GM12875 (cell line): Measurements from ENCODE around the gene SPRED1.

Source experiments
- H3K4me3 ChIP-seq: one replicate; pipeline ENCODE4 v1.5.1; 2011; ENCODE audit warnings: low read depth, low read length, control low read depth
- TF ChIP-seq, protein P1 (sequence below): IDR thresholded peaks from 2 replicates; pipeline ENCODE4 v1.5.1; 2011; ENCODE audit warnings: low read depth, mild to moderate bottlenecking, control low read depth, inconsistent platforms, low read length, moderate library complexity, borderline replicate concordance; ENCODE audit not compliant: insufficient read depth

Gene SPRED1

DNA sequence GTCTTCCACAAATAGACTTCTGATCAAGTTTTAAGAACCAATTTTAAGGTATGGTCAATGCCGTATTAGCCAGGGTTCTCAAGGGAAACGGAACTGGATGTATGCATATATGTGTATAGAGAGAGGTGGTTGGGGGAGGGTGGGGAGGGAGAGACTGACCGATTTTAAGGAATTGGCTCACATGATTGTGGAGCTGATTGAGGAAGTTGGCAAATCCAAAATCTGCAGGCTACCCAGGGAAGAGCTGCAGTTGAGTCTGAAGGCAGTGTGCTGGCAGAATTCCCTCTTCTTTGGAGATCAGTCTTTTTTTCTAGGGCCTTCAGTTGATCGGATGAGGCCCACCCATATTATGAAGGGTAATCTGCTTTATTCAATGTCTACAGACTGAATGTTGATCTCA lies 40.8 kb upstream of the SPRED1 start:
- no peak overlapping the region for H3K4me3 ChIP-seq
- TF ChIP-seq, protein P1, sequence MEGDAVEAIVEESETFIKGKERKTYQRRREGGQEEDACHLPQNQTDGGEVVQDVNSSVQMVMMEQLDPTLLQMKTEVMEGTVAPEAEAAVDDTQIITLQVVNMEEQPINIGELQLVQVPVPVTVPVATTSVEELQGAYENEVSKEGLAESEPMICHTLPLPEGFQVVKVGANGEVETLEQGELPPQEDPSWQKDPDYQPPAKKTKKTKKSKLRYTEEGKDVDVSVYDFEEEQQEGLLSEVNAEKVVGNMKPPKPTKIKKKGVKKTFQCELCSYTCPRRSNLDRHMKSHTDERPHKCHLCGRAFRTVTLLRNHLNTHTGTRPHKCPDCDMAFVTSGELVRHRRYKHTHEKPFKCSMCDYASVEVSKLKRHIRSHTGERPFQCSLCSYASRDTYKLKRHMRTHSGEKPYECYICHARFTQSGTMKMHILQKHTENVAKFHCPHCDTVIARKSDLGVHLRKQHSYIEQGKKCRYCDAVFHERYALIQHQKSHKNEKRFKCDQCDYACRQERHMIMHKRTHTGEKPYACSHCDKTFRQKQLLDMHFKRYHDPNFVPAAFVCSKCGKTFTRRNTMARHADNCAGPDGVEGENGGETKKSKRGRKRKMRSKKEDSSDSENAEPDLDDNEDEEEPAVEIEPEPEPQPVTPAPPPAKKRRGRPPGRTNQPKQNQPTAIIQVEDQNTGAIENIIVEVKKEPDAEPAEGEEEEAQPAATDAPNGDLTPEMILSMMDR: no peak

DNA sequence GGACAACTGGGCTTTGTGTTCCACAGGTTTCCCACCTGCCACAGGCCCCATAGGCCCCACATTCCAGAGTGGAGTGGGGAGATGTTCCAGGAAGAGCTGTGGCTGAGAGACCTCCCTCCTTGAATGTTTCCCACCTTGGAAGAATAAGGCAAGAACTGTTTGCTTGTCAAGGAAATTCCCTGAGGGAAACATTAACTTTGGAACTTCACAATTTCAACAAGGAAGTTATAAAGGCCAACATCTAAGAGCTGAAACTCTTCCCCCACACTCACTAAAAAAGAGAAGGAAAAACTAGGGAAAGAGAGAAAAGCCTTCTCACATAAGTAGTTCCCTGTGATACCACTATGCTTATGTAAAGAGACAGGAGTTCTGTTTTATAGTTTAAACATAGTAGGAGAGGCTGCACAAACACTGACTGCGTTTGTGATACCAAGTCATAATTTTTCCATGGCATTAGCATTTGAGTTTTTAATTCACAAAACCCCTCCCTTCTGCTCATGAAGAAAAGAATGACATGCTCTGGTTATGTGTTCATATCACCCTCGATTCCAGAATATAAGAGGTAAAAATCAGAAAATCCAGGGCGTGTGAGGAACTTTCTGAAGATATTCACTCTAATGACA lies 39.8 kb upstream of the SPRED1 start:
- TF ChIP-seq, protein P1: no peak
- no peak overlapping the region for H3K4me3 ChIP-seq

DNA sequence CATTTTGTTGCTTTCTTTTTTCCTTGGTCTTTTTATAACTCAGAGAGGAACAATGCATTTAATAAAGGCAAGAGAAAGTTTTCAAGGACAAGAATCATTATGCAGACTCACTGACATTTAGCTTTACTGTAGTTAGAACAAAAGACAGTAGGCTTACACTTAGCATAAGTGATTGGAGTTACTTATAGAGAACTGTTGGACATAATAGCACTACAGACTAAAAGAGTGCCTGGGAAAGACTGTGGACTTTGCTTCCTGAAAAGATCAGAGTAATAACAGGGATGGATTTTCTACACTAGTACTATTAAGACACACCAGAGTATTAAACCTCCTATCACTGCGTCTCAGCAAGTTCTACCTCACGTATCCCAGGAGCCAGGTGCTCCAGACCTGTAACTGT lies 39.3 kb upstream of the SPRED1 start:
- TF ChIP-seq, protein P1: no peak
- no peak overlapping the region for H3K4me3 ChIP-seq

DNA sequence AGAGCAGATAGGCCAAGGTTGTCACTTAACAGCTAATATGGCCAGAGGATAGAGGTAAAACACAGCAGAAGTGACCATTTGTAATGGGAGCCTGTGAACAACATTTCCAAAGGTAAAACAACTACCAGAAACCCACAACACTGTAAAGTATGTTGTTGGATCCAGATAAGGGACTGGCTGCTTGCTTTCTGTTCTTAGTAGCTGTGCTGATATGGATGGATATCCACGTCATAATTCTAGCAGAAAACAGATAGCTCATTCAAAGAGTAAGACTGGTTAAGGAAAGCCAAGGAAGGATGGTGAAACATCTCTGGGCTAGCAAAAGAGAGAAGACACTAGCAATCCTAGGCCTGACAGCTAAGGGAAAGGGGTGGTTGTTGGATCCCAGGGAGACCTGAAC lies 36.9 kb upstream of the SPRED1 start:
- no peak overlapping the region for H3K4me3 ChIP-seq
- TF ChIP-seq, protein P1: no peak

DNA sequence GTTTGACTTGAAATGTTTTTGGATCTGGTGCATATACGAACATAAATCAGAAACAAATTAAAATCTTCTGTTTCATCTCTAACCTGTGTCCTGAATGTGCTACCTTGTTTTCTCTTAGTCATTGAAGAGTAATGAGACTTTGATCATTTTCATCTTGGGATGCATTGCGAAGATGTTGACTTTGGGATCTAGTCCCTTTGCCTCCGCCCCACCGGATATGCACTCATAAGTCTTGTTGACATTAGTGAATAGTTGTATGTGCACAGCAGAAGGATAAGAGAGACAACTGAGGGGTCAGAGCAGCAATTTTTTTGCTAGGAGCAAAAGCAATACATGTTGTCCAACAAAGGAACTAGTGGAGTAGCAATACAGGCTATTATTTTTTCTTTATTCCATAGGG lies 35.9 kb upstream of the SPRED1 start:
- H3K4me3 ChIP-seq: no peak overlapping the region

DNA sequence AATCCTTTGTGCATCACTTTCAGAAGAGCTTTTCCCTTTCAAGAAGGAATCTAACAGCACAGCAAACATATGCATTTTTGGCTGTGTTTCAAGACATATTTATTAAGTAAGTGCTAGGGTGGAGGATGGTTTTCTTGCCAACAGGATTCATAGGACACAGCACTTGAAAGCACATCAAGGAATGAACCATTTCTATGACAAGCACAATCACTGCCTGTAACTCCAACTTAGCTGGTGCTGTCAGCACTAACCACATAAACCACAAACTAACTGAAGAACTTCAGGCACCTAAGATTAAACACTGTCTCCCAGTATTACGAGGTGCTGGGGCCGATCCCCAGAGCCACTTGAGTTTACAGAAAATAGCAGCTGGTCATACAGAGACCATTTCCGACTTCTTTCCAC lies 35.4 kb upstream of the SPRED1 start:
- H3K4me3 ChIP-seq: no peak overlapping the region

More for the DNA sequence above, 35.9 kb upstream of the SPRED1 start:
- TF ChIP-seq, protein P1: no peak

More for the DNA sequence above, 35.4 kb upstream of the SPRED1 start:
- TF ChIP-seq, protein P1: no peak
